Neural crest cell (in vitro differentiated cells): Measurements from ENCODE around the gene ARRDC1. TPM values are rescaled to one million over a fixed set of nuclear protein-coding genes. Genes with fewer than 3 reads are reported as not detected.

ENCODE experiments used
- DNase-seq: peaks from one replicate; pipeline ENCODE4 v3.0.0; 2021; ENCODE audit warnings: low read depth, mixed read lengths, low spot score
- H3K27ac Mint-ChIP-seq: one replicate; pipeline ENCODE4 v1.8.0; 2021; ENCODE audit warnings: mild to moderate bottlenecking, mixed read lengths; ENCODE audit not compliant: unreplicated experiment
- H3K27me3 Mint-ChIP-seq: 2 replicates; pipeline ENCODE4 v1.8.0; 2021; ENCODE audit warnings: low read depth, mild to moderate bottlenecking, mixed read lengths
- H3K36me3 Mint-ChIP-seq: 2 replicates; pipeline ENCODE4 v1.8.0; 2021; ENCODE audit warnings: low read depth, mild to moderate bottlenecking, mixed read lengths
- H3K4me1 Mint-ChIP-seq: 2 replicates; pipeline ENCODE4 v1.8.0; 2021; ENCODE audit warnings: mixed read lengths
- H3K4me3 Mint-ChIP-seq: one replicate; pipeline ENCODE4 v1.8.0; 2021; ENCODE audit warnings: mild to moderate bottlenecking, mixed read lengths
- H3K9me3 Mint-ChIP-seq: 2 replicates; pipeline ENCODE4 v1.8.0; 2021; ENCODE audit warnings: mixed read lengths
- CTCF ChIP-seq: fragments of 200-600 bp; sonication (generic); conservative IDR thresholded peaks from 2 replicates; pipeline ENCODE4 v1.5.0; 2021; ENCODE audit warnings: antibody characterized with exemption, mild to moderate bottlenecking
- total RNA-seq: library from RNA; stranded (reverse); gene quantifications from 2 replicates; pipeline ENCODE4 v1.2.1, GENCODE V29; 2021

The ARRDC1 gene
- total RNA-seq, 1 donor from 2014 or later = 18.1 TPM

GRCh38 chr9:137660144-137660543 lies 54.7 kb downstream of the ARRDC1 start:
- TF ChIP-seq CTCF = no peak
- Mint-ChIP-seq H3K9me3 (no peaks in the 10 kb centered on the region), H3K27ac (no peak overlapping the region), H3K4me3 (no peak overlapping the region), H3K4me1 (peaks cover 15% of the 10 kb centered on the region), H3K36me3 (peaks cover 4% of the 10 kb centered on the region), H3K27me3 (no peaks in the 10 kb centered on the region)
- DNase-seq = no peak

- peaks cover 42% of the 10 kb centered on the region for H3K4me1 Mint-ChIP-seq
- DNase-seq = no peak
- no peaks in the 10 kb centered on the region for H3K27me3 Mint-ChIP-seq
- no peak overlapping the region for H3K27ac Mint-ChIP-seq
- peaks cover 4% of the 10 kb centered on the region for H3K36me3 Mint-ChIP-seq
- no peak overlapping the region for H3K4me3 Mint-ChIP-seq
- TF ChIP-seq CTCF = no peak
- no peaks in the 10 kb centered on the region for H3K9me3 Mint-ChIP-seq
Observed at GRCh38 chr9:137663584-137663983, 58.1 kb downstream of the ARRDC1 start.

- Mint-ChIP-seq H3K9me3 (no peaks in the 10 kb centered on the region), H3K4me1 (peaks cover 49% of the 10 kb centered on the region), H3K36me3 (peaks cover 9% of the 10 kb centered on the region), H3K4me3 (no peak overlapping the region), H3K27ac (no peak overlapping the region), H3K27me3 (no peaks in the 10 kb centered on the region)
- no peak for DNase-seq
- no peak for TF ChIP-seq CTCF
Observed at GRCh38 chr9:137664676-137665075, 59.2 kb downstream of the ARRDC1 start.

Other genes with a start within 250 kb of the ARRDC1 start
- gene EXD3, start 182.5 kb upstream of the ARRDC1 start, total RNA-seq = 15.1 and 17.6 TPM in 2 replicates
- 0.89 and 0.98 TPM in 2 replicates for gene NOXA1, start 182.3 kb upstream of the ARRDC1 start, total RNA-seq
- gene ENTPD8, start 164.3 kb upstream of the ARRDC1 start, total RNA-seq = 0.12 and 0.14 TPM in 2 replicates
- 64.4 and 65.3 TPM in 2 replicates for gene NSMF, start 146.4 kb upstream of the ARRDC1 start, total RNA-seq
- 1.8 and 2.2 TPM in 2 replicates for gene PNPLA7, start 55.3 kb upstream of the ARRDC1 start, total RNA-seq
- gene MRPL41, start 53.8 kb upstream of the ARRDC1 start, total RNA-seq = 40.9 and 42.0 TPM in 2 replicates
- 59.0 and 63.0 TPM in 2 replicates for gene DPH7, start 26.8 kb upstream of the ARRDC1 start, total RNA-seq
- 71.9 and 72.6 TPM in 2 replicates for gene ZMYND19, start 15.2 kb upstream of the ARRDC1 start, total RNA-seq
- 163 and 167 TPM in 2 replicates for gene EHMT1, start 13.3 kb downstream of the ARRDC1 start, total RNA-seq